GM18508 (cell line): Measurements from ENCODE around the gene SUSD3.
"Not testable (repeated sequence)": the region's sequence is repeated elsewhere in the genome, so short reads cannot be mapped to it uniquely, and the experiment has no call there.

Source experiments
- ATAC-seq: cut with Tn5 transposase; IDR thresholded peaks from one replicate; pipeline ENCODE4 v1.9.1; 2021; ENCODE audit warnings: moderate number of reproducible peaks; ENCODE audit not compliant: insufficient read depth, unreplicated experiment

The SUSD3 gene

GRCh38 chr9:93107825-93108161 lies 49.3 kb downstream of the SUSD3 start:
- no peak for ATAC-seq

GRCh38 chr9:93108291-93109041 lies 50.0 kb downstream of the SUSD3 start:
- ATAC-seq, result no peak

DNA sequence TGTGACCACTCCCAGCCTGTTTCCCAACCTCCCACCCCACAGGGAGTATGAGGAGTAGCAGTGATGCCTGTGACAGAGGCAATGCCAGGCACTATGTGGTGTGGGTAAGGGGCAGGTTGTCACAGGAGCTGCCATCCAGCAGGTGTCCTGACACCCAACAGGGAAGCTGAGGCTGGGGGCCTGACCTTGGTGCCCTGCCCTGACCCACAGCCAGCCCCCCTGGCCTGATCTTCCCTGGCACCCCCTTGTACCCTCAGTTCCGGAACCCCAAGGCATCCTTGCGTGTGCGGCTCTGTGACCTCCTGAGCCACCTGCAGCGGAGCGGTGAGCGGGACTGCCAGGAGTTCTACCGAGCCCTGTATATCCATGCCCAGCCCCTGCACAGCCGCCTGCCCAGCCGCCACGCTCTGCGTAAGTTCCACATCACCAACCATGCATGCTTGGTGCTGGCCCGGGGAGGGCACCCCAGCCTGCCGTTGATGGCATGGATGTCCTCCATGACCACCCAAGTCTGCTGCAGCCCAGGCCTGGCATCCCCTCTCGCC lies 51.9 kb downstream of the SUSD3 start:
- ATAC-seq, result no peak

- no peak for ATAC-seq
These were observed 52.5 kb downstream of the SUSD3 start for GRCh38 chr9:93111001-93111370.

DNA sequence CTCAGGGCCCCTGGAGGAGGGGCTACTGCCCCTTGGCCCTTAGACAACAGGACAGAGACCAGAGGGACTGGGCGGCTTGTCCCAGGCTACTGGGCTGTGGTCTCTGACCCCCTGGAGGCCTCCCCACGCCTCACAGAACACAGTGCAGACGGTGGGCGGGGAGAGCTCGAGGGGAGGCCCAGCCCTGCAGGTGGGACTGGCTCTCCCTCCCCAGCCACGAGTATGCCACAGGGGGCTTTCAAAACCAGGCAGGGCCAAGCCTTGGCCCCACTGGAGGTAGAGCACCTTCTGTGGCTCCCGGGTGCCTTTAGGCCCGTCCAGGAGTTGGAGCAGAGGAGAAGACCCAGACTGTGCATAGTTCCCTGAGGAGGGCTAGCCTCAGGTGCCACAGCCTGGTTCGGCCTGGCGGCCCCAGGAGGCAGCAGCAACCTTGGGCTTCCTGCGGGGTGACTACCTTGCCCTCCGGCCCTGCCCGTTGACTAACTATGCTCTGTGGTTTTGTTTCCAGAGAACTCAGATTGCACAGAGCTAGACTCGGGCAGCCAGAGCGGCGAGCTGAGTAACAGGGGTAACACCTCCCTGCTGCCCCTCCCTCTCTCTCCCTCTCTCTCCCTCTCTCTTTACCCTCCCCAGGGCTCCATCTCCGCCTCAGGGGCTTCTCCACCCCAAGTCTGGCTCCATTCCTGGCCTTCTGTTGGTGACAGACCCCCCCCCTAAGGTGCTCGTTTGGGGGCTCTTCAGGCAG lies 53.0 kb downstream of the SUSD3 start:
- ATAC-seq, result no peak

DNA sequence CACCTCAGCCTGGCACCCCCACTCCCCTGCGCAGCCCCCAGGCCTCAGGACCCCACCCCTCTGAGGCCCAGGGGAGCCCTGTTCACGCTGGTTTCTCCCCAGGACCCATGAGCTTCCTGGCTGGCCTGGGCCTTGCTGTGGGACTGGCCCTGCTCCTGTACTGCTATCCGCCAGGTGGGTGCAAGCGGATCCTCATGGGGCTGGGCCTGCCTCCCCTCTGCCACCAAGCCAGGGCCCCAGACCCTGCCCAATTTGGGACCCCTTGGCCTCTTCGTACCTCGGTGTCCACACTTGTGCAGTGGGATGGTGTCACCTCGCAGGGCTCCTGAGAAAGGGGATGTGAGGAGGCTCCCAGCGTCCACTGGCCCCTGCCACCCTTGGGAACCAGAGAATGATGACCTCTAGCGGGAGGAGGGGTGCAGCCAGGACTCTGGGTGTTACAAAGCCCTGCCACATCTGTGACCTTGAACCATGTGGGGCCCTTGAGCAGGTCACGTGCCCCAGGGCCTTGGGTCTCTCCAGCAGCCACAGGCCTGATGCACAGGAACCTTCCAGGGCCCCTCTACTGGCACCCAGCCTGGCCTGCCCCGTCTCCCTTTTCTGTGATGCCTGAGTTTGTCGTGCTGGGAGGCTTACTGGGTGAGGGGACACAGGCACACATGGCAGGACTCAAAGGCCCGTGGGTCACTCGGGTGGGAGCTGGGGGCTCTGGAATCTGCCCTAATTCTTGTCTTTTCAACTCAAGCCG lies 53.8 kb downstream of the SUSD3 start:
- no peak for ATAC-seq

DNA sequence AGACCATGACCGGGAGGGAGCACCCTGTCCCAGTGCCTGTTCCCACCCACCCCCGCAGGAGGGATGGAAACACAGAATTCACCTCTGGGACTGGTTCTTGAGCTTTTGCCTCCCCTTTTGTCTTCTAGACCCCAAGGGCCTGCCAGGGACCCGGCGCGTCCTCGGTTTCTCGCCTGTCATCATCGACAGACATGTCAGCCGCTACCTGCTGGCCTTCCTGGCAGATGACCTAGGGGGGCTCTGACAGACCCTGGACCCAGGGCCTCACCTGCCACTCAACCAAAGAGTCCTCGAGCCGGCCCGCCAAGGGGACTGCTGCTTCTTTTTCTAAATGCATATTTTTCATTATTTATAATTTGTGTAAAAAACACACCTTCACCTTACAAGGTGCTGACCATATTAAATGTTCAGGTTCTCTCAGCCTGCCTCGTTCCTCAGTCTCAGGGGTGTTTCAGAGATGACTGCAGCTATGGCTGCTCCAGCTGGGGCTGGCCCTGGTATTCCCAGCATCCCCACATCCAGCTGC lies 54.4 kb downstream of the SUSD3 start:
- ATAC-seq, result no peak

DNA sequence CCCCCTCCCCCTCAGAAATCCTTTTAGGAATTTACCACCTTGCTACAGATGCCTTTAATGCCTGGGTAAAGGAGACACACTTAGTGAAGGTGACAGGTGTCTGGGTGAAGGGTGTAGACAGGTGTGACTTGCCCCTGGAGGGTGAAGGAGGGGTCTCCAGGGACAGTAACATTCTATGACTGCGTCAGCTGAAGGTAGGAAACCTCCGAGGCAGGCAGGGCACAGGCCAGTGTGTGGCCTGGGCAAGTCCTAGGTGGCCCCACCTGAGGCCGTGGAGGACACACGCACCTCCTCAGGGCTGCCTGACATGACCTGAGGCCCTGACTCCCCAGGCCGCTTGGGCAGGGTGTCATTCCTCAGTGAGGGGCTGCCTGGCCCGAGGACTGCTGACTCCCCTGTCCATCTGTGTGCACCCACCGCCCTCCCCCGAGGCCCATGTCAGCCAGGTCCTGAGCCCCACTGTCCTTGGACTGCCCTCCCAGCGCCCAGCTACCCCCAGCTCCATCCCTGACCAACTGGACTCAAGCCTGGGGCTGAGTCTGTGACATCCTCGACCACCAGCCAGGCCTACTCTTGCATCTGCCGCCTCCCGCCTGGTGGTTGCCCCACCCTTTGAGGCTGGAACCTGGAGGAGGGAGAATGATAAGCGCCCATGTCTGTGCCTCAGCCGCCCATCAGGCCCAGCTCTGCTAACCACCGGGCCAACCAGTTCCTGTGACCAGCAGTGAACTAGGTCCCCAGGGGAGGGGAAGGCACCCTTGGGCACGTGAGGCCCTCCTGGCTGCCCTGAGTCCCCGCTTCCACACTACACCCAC lies 55.9 kb downstream of the SUSD3 start:
- ATAC-seq, result no peak

- ATAC-seq, result no peak
These were observed 56.5 kb downstream of the SUSD3 start for GRCh38 chr9:93114984-93115335.

DNA sequence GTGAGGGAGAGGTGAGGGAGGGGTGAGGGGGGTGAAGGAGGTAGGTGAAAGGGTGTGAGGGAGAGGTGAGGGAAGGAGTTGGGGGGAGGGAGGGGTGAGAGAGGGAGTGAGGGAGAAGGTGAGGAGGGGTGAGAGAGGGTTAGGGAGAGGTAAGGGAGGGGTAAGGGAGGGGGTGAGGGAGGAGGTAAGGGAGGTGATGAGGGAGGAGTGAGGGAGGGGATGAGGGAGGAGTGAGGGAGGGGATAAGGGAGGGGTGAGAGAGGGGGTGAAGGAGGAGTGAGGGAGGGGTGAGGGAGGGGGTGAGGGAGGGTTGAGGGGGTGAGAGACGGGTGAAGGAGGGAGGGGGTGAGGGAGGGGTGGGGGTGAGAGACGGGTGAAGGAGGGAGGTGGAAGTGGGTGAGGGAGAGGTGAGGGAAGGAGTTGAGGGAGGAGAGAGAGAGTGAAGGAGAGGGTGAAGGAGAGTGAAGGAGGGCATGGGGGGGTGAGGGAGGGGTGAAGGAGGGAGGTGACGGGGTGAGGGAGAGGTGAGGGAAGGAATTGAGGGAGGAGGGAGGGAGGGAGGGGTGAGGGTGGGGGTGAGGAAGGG lies 57.1 kb downstream of the SUSD3 start:
- ATAC-seq, result no peak

DNA sequence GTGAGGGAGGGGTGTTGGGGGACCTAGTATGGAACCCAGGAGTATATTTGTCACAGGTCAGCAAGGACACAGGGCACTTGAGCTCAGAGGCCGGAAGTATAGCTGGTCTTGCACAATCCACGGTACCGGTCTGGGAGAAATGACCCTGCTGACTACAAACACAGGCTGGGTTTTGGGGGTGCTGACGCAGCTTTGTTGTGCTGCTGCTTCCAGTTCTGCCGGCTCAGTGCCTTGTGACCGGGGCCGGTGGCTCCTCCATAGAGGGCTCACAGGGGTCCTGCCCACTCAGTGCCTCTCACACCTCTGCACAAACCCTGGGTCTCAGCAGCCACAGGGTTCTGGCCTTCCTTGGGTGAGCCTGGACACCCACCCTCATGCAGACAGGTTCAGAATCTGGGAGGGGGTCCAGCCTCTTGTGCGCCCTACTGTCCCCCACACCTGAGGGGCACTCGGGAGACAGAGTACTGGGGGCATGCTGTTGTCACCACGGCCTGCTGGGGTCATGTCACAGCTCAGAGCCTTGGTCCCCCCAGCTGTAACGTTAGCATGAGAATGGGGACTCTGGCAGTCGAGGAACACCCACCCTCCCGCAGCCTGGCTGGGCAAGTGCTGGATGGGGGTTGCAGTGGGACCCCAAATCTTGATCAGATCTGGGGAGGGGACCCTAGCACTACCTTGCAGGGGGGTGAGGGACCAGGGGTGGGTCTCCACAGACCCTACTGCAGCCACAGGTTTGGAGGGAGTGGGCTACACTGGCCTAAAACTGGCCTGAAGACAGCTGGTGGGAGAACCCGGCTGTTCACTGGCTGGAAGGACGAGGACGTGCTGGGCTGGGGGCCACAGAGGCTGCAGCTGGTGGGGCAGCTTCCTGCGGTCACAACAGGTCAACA lies 57.8 kb downstream of the SUSD3 start:
- no peak for ATAC-seq

DNA sequence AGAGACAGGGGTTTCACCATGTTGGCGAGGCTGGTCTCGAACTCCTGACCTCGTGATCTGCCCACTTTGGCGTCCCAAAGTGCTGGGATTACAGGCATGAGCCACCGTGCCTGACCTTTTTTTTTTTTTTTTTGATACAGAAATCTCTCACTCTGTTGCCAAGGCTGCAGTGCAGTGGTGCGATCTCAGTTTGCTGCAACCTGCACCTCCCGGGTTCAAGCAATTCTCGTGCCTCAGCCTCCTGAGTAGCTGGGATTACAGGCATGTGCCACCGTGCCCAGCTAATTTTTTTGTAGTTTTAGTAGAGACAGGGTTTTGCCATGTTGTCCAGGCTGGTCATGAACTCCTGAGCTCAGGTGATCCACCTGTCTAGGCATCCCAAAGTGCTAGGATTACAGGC lies 59.0 kb downstream of the SUSD3 start:
- ATAC-seq, result not testable (repeated sequence)

- no peak for ATAC-seq
These were observed 59.7 kb downstream of the SUSD3 start for GRCh38 chr9:93117924-93118862.

- ATAC-seq, result no peak
These were observed 60.6 kb downstream of the SUSD3 start for GRCh38 chr9:93118863-93119702.

- no peak for ATAC-seq
These were observed 61.1 kb downstream of the SUSD3 start for GRCh38 chr9:93119703-93119952.

GRCh38 chr9:93119953-93120845 lies 61.7 kb downstream of the SUSD3 start:
- peak; percentile 54 for ATAC-seq
